SK-N-SH (cell line): ENCODE results near the gene IQSEC1.

Experiments
- CHD2 ChIP-seq: fragments of 150-350 bp; IDR thresholded peaks from 2 replicates; pipeline ENCODE4 v1.6.1; 2018; ENCODE audit warnings: low read length; ENCODE audit not compliant: partially characterized antibody
- JUND ChIP-seq: IDR thresholded peaks from 2 replicates; pipeline ENCODE4 v1.4.0; 2012
- NFIC ChIP-seq: IDR thresholded peaks from 2 replicates; pipeline ENCODE4 v1.4.0; 2012; ENCODE audit warnings: borderline replicate concordance
- NRF1 ChIP-seq: IDR thresholded peaks from 2 replicates; pipeline ENCODE4 v1.6.1; 2012; ENCODE audit warnings: low read depth, mild to moderate bottlenecking, low read length
- RAD21 ChIP-seq: IDR thresholded peaks from 2 replicates; pipeline ENCODE4 v1.6.1; 2012; ENCODE audit warnings: mild to moderate bottlenecking, low read length
- RFX5 ChIP-seq: IDR thresholded peaks from 2 replicates; pipeline ENCODE4 v1.6.1; 2012; ENCODE audit warnings: mild to moderate bottlenecking, improper control_type of control experiment, low read length
- TAF1 ChIP-seq: IDR thresholded peaks from 2 replicates; pipeline ENCODE4 v1.6.1; 2012; ENCODE audit warnings: low read depth, mild to moderate bottlenecking, low read length, moderate library complexity, borderline replicate concordance
- TF ChIP-seq, protein P1 (sequence below): fragments of 150-350 bp; IDR thresholded peaks from 2 replicates; pipeline ENCODE4 v1.6.1; 2017; ENCODE audit warnings: antibody characterized with exemption, low read length, low read depth, borderline replicate concordance
- TF ChIP-seq, protein P2 (sequence below): fragments of 200-600 bp; sonication (generic); IDR thresholded peaks from 2 replicates; pipeline ENCODE4 v1.6.1; 2017; ENCODE audit warnings: antibody characterized with exemption, mild to moderate bottlenecking, moderate library complexity
- TF ChIP-seq, protein P3 (sequence below): IDR thresholded peaks from 2 replicates; pipeline ENCODE4 v1.4.0; 2012; ENCODE audit warnings: low read depth, borderline replicate concordance
- TF ChIP-seq, protein P4 (sequence below): IDR thresholded peaks from 2 replicates; pipeline ENCODE4 v1.4.0; 2012; ENCODE audit warnings: low read depth

DNA sequence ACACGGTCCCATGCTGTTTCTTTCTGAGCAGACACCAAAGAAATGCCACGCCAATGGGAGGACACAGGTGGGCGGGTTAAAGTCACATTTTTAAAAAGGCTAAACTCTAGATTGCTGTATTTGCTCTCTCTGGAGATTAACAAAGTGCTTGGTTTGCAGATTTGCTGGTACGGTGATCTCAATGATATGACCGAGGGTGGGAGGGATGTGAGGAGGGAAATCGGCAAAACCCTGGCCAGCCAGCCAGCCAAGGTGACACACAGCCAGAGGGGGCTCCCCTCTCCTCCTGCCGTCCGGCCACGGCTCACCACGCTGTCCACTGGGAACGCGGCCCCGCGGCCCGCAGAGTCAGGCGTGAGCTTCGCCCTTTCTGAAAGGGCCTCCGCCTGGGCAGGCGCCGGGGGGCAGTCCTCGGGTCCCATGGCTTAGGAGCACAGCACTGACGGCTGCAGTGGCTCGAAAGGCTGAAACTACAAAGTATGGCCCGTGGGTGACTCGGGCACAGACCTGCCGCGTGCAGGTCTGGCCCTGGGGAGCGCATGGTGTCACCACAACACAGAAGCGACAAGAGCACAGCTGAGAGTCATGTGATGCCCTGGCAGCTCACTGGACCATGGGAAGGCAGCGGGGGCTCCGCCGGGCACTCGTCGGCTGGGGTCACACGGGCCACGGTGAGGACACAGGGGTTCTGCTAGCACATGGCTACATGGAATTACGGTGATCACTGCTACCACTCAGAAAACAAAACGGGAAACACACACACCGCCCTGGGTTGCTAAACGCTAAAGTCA is 174.1 kb downstream of the IQSEC1 start:
- TF ChIP-seq, protein P1, sequence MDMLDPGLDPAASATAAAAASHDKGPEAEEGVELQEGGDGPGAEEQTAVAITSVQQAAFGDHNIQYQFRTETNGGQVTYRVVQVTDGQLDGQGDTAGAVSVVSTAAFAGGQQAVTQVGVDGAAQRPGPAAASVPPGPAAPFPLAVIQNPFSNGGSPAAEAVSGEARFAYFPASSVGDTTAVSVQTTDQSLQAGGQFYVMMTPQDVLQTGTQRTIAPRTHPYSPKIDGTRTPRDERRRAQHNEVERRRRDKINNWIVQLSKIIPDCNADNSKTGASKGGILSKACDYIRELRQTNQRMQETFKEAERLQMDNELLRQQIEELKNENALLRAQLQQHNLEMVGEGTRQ, result no peak
- TF ChIP-seq, protein P2, sequence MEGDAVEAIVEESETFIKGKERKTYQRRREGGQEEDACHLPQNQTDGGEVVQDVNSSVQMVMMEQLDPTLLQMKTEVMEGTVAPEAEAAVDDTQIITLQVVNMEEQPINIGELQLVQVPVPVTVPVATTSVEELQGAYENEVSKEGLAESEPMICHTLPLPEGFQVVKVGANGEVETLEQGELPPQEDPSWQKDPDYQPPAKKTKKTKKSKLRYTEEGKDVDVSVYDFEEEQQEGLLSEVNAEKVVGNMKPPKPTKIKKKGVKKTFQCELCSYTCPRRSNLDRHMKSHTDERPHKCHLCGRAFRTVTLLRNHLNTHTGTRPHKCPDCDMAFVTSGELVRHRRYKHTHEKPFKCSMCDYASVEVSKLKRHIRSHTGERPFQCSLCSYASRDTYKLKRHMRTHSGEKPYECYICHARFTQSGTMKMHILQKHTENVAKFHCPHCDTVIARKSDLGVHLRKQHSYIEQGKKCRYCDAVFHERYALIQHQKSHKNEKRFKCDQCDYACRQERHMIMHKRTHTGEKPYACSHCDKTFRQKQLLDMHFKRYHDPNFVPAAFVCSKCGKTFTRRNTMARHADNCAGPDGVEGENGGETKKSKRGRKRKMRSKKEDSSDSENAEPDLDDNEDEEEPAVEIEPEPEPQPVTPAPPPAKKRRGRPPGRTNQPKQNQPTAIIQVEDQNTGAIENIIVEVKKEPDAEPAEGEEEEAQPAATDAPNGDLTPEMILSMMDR, result no peak
- TF ChIP-seq NFIC (no peak), JUND (no peak), CHD2 (no peak), RFX5 (no peak), RAD21 (no peak), TAF1 (no peak), NRF1 (no peak)
- TF ChIP-seq, protein P3, sequence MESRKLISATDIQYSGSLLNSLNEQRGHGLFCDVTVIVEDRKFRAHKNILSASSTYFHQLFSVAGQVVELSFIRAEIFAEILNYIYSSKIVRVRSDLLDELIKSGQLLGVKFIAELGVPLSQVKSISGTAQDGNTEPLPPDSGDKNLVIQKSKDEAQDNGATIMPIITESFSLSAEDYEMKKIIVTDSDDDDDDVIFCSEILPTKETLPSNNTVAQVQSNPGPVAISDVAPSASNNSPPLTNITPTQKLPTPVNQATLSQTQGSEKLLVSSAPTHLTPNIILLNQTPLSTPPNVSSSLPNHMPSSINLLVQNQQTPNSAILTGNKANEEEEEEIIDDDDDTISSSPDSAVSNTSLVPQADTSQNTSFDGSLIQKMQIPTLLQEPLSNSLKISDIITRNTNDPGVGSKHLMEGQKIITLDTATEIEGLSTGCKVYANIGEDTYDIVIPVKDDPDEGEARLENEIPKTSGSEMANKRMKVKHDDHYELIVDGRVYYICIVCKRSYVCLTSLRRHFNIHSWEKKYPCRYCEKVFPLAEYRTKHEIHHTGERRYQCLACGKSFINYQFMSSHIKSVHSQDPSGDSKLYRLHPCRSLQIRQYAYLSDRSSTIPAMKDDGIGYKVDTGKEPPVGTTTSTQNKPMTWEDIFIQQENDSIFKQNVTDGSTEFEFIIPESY, result no peak
- TF ChIP-seq, protein P4, sequence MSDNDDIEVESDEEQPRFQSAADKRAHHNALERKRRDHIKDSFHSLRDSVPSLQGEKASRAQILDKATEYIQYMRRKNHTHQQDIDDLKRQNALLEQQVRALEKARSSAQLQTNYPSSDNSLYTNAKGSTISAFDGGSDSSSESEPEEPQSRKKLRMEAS, result no peak
